Measurements from ENCODE around the gene THSD4.

Gene THSD4

GRCh38 chr15:71225851-71226250, 110.6 kb downstream of the THSD4 start:
- no peak for DNase-seq (ENCODE audit: low read depth)

- no peak for DNase-seq (ENCODE audit: low read depth)
Measured at GRCh38 chr15:71226536-71227455, 111.5 kb downstream of the THSD4 start.

DNA sequence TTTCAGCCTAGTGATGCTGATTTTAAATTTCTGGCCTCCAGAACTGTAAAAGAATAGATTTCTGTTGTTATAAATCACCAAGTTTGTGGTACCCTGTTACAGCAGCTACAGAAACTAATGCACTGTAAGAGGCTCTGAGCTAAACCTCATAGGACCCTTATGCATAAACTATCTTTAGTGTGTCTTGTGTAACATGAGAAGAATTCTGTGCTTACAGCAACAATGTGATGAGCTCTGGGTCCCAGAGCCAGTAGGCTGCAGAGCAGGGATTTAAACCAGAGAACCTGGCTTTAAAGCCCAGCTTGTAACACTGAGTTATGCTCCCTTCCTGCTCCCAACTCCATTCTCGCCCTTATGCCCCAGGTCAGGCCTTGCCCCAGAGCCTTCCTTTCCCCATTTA, 113.1 kb downstream of the THSD4 start:
- DNase-seq (ENCODE audit: low read depth): no peak

DNA sequence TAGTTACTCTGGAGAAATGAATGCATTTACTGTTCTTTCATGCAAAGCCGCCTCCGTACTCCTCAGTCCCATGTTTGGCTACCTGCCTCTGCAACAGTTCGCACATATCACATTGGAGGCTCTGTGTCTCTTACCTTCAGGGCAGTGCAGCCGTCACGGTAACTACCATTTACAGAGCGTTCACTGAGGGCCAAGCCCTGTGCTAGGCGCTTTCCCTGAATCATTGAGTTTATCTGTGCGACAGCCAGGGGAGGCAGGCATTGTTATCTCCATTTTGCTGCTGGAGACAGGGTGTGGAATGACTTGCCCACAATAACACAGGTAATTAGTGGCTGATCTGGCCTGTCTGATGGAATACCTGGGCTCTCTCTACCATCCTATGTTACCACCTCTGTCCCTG, 115.0 kb downstream of the THSD4 start:
- DNase-seq (ENCODE audit: low read depth): no peak

GRCh38 chr15:71231758-71232157, 116.5 kb downstream of the THSD4 start:
- no peak for DNase-seq (ENCODE audit: low read depth)

DNA sequence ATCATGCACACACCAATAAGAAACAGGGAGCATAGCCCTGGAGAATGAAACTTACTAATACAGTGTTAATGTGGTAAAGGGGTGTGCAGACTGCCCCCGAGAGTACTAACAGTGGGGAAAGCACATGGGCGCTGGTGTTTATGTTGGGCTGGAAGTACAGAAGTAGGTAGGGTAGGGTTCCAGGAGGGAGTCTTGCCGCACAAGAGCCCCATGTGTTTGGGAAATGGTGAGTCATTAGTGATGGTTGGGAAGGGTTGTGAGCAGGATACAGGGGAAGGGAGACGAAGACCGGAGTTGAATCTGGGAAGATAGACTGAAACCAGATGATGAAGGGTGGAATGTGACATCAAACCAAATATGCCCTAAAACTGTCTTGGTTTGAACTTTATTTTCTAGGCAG, 117.1 kb downstream of the THSD4 start:
- no peak for DNase-seq (ENCODE audit: low read depth)

- peak; percentile 81 for DNase-seq (ENCODE audit: low read depth)
Measured at GRCh38 chr15:71237456-71238188, 122.4 kb downstream of the THSD4 start.

DNA sequence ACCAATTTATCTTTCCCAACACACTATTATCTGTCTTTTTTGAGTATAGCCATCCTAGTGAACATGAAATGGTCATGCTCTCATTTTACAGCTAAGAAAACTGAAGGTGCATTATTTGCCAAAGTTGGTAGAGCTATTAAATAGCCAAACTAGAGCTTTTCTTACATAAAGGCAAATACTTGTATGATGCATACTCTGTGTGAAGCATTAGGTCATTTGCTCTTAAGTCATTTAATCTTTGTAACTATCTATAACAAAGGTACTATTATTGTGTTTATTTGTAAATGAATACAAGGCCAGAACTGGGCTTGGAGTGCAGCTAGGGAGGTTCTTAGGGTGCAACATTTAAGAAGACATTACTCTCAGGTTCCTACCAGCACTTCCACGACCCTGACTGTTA, 123.7 kb downstream of the THSD4 start:
- DNase-seq (ENCODE audit: low read depth): no peak

- DNase-seq (ENCODE audit: low read depth): no peak
Measured at GRCh38 chr15:71239592-71240364, 124.5 kb downstream of the THSD4 start.

DNA sequence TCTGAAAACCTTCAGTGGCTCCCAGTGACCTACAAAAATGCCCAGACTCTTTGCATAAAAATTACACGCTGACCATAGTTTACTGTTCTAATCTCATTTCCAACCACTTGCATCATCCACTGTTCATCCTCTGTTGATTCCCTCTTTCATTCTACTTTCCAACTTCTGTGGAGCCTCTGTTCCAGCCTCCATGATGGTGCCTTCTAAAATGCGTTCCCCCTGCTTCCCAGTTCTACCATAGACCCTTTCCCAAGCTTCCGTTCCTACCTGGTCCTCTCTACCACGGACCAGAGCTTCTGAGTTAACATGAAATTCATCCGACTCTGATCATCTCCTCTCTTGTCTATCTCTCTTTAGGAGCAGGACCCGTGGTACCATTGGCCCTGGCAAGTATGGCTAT, 127.0 kb downstream of the THSD4 start:
- DNase-seq (ENCODE audit: low read depth): no peak

- DNase-seq (ENCODE audit: low read depth): no peak
Measured at GRCh38 chr15:71244250-71244649, 129.0 kb downstream of the THSD4 start.

DNA sequence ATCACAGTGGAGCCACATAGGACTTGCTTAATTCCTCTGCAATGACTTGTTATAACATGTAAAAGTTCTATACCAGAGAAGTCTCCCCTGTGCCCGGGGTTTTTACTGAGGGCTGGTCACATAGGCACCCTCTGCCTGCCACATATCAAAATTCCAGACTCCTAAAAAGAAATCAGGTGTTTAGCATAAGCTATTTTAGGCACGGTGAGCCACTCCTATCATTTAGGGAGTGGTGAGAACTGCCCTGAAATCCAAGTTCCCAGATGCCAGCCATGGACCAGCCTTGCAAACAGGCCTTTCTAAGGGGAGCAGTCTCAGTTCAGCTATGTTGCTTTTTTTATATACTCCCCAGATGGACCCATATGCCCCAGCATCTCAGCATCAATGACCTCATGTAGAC, 130.3 kb downstream of the THSD4 start:
- no peak for DNase-seq (ENCODE audit: low read depth)

DNA sequence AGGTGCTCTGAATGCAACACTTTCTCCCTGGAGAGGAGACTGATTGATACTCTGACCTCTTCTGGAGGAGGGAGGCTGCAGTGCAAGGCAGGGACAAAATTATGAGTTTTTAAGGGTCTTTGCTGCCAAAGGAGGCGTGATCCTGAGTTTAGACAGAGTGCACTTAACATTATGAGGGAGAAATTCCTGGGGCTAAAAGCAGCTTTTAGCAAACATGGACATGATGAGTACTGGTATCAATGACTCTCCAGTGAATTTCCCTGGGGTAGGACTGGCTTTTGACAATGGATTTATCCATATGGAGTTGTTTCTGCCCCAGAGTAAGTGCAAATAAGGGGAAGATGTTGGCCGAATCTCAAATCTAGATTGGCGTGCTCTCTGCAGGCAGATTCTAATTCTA, 133.1 kb downstream of the THSD4 start:
- DNase-seq (ENCODE audit: low read depth): no peak

GRCh38 chr15:71249986-71250385, 134.7 kb downstream of the THSD4 start:
- no peak for DNase-seq (ENCODE audit: low read depth)

- DNase-seq (ENCODE audit: low read depth): no peak
Measured at GRCh38 chr15:71250936-71251583, 135.8 kb downstream of the THSD4 start.

GRCh38 chr15:71251584-71252043, 136.3 kb downstream of the THSD4 start:
- no peak for DNase-seq (ENCODE audit: low read depth)

DNA sequence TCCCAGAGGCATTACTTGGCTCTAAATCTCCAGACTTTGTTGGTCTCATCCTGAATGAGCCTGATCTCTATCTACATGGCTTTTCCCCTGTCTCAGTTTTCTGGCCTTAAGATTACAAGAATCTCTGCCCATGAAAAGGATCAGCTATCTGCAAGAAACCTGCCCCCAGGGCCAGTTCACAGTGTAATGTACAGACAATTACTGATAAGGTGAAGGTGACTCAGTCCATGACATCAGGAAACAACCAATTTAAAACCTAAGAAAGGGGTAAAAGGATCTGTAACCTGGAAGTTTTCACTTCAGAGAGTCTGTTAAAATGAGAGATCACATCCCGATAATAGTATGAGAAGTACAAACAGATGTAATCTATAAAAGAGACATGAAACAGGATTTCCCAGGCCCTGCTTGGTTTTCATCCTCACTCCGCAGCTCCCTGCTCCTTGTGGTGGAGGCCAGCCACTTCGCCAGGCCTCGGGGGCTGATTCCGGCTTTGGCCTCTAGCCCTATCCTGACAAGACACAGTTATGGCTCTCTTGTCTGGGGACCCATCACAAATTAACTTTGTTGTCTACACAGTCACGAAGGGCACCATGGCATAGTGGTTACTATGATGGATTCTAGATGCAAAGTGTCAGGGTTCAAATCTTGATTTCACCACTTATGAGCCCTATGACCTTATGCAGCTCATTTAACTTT, 136.9 kb downstream of the THSD4 start:
- DNase-seq (ENCODE audit: low read depth): no peak

DNA sequence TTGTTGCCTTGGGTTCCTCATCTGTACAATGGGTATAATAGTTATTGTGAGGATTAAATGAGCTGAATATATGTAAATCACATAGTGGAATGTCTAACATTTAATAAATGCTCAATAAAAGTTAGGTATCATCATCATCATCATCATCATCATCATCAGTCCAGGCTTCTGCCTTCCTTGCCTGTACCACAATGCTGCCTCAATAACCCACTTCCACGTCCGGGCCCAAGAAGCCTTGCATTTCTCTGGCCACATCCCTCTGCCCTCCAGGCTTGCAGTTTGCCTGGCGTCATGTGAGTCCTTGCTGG, 137.4 kb downstream of the THSD4 start:
- no peak for DNase-seq (ENCODE audit: low read depth)

- no peak for DNase-seq (ENCODE audit: low read depth)
Measured at GRCh38 chr15:71254491-71254890, 139.2 kb downstream of the THSD4 start.

GRCh38 chr15:71256934-71257664, 141.8 kb downstream of the THSD4 start:
- no peak for DNase-seq (ENCODE audit: low read depth)

DNA sequence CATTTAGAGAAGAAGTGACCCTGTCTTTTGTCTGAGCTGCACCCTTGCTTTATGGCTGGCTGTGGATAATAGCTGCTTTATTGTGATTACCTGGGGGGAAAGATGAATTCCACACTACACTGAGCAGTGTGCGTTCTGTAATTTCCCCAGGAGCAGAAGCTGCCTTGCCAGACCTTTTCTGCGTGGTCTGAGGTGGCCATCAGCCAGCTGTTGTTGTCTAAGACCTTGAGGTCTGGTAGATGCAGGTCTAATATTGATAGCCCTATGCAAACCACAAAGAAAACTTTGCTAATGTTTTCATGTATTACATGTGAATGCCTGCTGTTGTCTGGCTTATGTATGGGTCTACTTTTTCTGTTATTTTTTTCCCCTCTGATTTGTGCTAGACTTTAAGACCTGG, 144.6 kb downstream of the THSD4 start:
- DNase-seq (ENCODE audit: low read depth): no peak
